ENCODE measurements around the gene TRIO. TPM values are rescaled to one million over a fixed set of nuclear protein-coding genes. Genes with fewer than 3 reads are reported as not detected.

TRIO gene
- total and polyA plus RNA-seq, 2 donors (not counting 3 experiments of a cell fraction or from before 2014, with no cell fraction given): 82.9 to 248 TPM

DNA sequence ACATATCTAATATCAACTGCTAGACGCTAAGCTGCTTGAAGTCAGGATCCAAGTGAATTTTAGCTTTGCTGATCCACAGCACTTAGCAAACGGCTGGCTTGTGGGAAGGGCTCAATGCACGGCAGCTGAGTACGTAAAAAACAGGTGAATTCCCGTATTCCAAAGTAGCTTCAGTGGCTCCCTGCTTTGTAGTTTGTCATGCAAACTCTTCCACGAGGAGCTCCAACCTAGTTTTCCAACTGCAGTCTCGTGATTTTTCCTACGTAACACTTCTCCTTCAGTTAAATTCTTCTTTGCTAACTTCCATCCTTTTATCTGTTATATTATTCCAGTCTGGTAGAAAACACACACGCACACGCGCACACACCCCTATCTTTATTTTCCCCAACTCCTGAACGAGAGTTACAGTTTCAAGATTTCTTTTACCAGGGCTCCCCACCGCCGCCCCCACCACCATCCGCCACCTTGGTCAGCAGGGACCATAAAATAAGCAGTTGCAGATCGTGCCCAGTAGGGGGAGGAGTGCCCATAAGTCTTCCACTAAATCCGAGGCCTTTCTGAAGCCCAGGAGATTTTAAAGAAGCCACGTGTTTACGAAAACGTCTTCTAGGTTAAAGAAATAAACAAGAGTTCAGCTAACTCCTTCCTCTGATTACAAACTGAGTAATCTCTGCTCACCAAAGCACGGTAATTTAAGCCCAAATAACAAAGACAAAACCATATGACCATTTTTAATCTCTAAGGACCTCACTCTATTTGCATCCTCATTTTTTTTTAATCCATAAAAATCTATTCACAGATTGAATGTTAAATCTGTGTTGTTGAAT lies 34.8 kb upstream of the TRIO start:
- CTCF ChIA-PET: interaction anchor here (0.7 to 3.9 kb wide), 17 partner anchors 11 to 540 kb away, joined by 3 to 38 read pairs (median 3); partner anchors contain the start of gene TRIO
- intact Hi-C loops (cut with micrococcal nuclease): loop anchor here (1.0 to 5.0 kb wide), 8 partner anchors 35 to 234 kb away; partner anchors contain the start of gene TRIO
- H3K36me3 ChIP-seq (ENCODE audit: control insufficient read depth in 2 of 2, extremely low read depth in 1 of 2, insufficient read depth in 2 of 2, low read length in 2 of 2): no peaks in the 10 kb centered on the region
- peak overlapping the region in 2 of 3 experiments; percentile 5 for H3K4me3 ChIP-seq (replicated peaks in 1 of 3; ENCODE audit: insufficient read depth in 1 of 3, low read depth in 1 of 3, low read length in 3 of 3)
- TF ChIP-seq MYC (IDR thresholded peaks at IDR 0.05; ENCODE audit: low read depth, low read length): no peak
- TF ChIP-seq, protein P1, sequence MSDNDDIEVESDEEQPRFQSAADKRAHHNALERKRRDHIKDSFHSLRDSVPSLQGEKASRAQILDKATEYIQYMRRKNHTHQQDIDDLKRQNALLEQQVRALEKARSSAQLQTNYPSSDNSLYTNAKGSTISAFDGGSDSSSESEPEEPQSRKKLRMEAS (IDR thresholded peaks at IDR 0.05; ENCODE audit: insufficient read depth, insufficient read length): peak; percentile 51
- TF ChIP-seq, protein P2, sequence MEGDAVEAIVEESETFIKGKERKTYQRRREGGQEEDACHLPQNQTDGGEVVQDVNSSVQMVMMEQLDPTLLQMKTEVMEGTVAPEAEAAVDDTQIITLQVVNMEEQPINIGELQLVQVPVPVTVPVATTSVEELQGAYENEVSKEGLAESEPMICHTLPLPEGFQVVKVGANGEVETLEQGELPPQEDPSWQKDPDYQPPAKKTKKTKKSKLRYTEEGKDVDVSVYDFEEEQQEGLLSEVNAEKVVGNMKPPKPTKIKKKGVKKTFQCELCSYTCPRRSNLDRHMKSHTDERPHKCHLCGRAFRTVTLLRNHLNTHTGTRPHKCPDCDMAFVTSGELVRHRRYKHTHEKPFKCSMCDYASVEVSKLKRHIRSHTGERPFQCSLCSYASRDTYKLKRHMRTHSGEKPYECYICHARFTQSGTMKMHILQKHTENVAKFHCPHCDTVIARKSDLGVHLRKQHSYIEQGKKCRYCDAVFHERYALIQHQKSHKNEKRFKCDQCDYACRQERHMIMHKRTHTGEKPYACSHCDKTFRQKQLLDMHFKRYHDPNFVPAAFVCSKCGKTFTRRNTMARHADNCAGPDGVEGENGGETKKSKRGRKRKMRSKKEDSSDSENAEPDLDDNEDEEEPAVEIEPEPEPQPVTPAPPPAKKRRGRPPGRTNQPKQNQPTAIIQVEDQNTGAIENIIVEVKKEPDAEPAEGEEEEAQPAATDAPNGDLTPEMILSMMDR (IDR thresholded peaks at IDR 0.05; ENCODE audit: extremely low read depth in 1 of 2, insufficient read depth in 1 of 2, low read depth in 1 of 2, low read length in 2 of 2): peak; percentile 62 to 82
- dilution Hi-C loops (cut with MboI; ENCODE audit: extremely low pct_ligation_motif_present, low sequenced_read_pairs): loop anchor here (25.0 kb wide), 1 partner anchor 121 kb away; no protein-coding TSS in a partner anchor
- no peaks in the 10 kb centered on the region for H3K9me3 ChIP-seq (replicated peaks; ENCODE audit: control insufficient read depth, insufficient read depth, low read length)
- H3K4me1 ChIP-seq (ENCODE audit: control insufficient read depth, extremely low read depth, insufficient read depth, low read length): peaks cover 30% of the 10 kb centered on the region
- no peak overlapping the region for H3K27ac ChIP-seq (ENCODE audit: insufficient read depth, low read depth, low read length)
- peak overlapping the region; percentile 43 for H3K4me2 ChIP-seq (ENCODE audit: insufficient read depth, low read length)
- POLR2A ChIA-PET: interaction anchor here (0.5 kb wide), 1 partner anchor 46 kb away, joined by 3 read pairs; no protein-coding TSS in a partner anchor
- BruUV-seq (replicated peaks): no TSS peak
- peak; percentile 79 for FAIRE-seq
- no peak overlapping the region for H3K9ac ChIP-seq (replicated peaks; ENCODE audit: extremely low read depth, insufficient read depth, low read length)
- H3K79me2 ChIP-seq (ENCODE audit: control insufficient read depth, insufficient read depth, low read length): no peaks in the 10 kb centered on the region
- no peaks in the 10 kb centered on the region for H4K20me1 ChIP-seq (replicated peaks; ENCODE audit: control insufficient read depth, extremely low read depth, insufficient read depth, low read length)
- no peaks in the 10 kb centered on the region for H3K27me3 ChIP-seq (ENCODE audit: control insufficient read depth in 2 of 2, insufficient read depth in 2 of 2, low read length in 2 of 2)
- DNase-seq (ENCODE audit: low read depth, low spot score): peak; percentile 77
- no peaks in the 10 kb centered on the region for H3K9me1 ChIP-seq (replicated peaks; ENCODE audit: control insufficient read depth, extremely low read depth, insufficient read depth, low read length)
- peak overlapping the region; percentile 68 for H2AFZ ChIP-seq (ENCODE audit: low read depth, low read length)
